GM19467 (cell line): ENCODE measurements around the gene ATF6B.
"Not testable (repeated sequence)": the region's sequence is repeated elsewhere in the genome, so short reads cannot be mapped to it uniquely, and the experiment has no call there.

ENCODE experiments used
- ATAC-seq: cut with Tn5 transposase; IDR thresholded peaks from one replicate; pipeline ENCODE4 v1.9.1; 2021; ENCODE audit warnings: mild to moderate bottlenecking, moderate library complexity; ENCODE audit not compliant: unreplicated experiment

Gene ATF6B

DNA sequence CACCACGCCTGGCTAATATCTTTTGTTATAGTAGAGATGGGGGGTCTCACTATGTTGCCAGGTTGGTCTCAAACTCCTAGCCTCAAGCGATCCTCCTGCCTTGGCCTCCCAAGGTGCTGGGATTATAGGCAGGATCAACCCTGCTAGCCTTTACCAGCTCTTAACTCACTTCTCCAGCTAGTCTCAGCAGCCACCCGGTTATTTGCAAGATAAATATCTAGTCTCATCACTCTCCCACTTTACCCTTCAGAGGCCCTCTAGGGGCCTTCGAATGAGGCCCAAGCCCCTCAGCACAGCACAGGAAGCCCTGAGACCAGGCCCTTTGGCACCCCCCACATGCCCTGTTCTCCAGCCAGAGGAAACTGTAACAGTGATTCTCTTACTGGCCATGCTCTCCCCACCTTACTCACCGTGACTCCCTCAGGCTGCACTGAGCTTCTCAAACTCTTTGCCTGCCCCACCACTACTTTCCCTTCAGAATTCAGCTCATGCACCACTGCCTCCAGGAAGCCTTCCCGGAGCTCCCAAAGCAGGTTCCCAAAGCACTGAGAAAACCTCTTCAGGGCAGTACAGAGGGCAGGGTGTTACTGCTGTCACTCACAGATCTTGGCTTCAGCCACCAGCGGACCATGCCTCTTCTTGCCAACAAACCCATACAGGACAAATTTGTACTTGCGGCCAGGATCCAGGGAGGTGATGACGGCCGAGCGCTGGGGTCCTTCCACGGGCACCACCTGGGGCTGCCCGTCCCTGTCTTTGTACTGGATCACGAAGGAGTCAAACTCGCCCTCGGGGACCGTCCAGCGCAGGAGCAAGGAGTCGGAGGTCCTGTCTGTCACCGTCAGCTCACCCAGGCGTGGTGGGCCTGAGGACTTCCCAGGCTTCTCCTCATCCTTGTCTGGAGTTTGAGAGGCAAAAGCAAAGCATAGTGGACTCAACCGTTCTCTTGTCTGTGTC, 44.0 kb downstream of the ATF6B start:
- no peak for ATAC-seq

DNA sequence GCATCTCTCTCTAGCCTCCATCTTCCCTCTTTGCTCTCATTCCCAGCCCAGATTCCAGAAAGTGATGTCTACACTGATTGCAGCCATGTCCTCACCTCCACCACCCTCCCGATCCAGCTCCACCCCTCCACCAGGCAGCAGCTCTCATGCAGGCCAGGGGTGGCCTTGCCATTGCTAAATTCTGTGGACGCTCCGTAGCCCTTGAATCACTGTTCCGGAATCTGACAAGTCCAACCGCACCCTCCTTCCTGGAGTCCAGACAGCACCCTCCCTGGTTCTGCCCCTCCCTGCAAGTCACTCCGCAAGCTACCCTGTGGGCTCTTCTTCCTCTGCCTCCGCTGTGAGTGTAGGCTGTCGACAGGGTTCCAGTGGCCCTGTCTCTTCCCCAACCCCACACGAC, 45.1 kb downstream of the ATF6B start:
- ATAC-seq, result no peak

DNA sequence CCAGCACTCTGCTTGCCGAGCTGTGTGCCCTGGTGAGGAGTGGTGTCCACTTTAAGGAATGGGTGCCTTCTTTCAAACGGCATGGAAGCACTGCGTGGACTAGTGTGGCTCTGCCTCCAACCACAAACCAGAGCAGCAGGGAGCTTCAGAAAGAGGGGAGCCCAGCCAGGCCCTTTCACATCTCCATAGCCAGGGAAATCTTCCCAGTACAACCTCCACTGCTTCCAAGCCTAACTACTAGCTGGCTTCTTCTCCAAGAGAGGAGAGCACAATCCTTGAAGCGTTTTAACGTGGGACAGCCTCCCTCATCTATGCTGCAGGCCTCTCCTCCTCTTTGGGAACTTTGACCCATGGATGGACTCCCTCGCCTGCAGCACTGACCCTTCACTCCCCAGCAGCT, 45.6 kb downstream of the ATF6B start:
- ATAC-seq, result no peak

DNA sequence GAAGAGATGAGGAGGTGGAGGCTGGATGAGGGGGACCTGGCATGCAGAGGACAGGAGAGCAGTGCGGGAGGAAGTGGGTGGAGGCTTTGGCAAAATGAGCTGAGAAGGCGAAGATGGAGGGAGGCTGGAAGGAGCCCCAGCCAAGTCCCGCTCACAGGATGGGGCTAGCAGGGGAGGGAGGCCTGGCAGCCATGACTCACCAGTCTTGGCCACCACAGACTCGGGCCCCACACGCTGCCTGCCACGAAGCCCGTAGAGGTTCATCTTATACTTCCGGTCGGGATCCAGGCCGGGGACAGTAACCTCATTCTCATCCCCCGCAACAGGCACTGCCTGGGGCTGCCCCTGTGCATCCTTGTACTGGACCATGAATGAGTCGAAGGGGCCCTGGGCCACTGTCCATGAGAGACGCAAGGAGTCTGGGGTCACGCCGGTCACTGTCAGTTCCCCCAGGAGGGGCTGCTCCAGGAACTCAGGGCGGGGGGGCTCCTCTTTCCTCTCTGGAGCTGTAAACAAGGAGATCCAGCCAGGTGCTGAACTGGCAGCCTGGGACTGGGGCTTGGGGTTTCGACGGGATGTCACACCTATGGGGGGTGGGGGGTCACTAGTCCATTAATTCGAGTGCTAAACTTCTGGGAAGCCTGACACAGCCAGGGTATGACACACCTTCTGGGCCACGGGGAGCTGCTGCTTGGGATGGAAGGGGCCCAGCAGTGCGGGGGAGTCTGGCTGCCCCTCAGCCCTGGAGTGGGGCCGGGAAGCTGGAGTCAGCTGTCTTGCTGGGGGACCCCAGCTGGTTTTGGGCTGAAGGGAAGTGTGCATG, 46.7 kb downstream of the ATF6B start:
- no peak for ATAC-seq

DNA sequence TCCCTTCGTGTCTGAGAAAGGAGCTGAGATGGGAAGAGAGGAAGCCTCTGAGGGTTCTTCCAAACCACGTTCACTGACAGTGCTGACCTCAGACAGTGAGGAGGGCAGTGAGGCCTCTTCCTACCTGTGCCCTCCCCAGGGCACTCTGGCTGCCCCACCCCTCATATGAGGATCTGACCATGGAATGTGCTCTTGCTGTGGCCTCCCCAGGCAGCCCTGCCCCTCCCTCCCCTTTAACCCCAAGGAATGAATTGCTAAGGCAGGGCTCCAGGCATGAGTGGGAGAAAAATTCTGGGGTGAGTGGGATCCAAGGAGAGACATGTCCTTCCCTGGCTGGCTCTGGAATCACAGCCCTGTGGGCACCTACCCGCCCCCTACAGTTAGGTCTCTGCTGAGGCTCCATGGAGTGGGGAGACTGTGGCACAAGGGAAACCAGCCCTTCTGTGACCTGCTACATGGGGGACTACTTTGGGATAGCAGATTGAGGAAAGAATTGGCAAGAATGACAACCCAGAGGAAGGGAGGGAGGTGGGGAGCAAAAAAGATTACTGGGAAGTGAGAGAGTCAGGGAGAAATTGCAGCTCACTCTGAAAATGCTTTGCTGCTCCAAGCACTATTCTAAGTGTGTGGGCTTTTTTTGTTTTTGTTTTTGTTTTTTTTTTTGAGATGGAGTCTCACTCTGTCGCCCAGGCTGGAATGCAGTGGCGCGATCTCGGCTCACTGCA, 48.3 kb downstream of the ATF6B start:
- no peak for ATAC-seq

DNA sequence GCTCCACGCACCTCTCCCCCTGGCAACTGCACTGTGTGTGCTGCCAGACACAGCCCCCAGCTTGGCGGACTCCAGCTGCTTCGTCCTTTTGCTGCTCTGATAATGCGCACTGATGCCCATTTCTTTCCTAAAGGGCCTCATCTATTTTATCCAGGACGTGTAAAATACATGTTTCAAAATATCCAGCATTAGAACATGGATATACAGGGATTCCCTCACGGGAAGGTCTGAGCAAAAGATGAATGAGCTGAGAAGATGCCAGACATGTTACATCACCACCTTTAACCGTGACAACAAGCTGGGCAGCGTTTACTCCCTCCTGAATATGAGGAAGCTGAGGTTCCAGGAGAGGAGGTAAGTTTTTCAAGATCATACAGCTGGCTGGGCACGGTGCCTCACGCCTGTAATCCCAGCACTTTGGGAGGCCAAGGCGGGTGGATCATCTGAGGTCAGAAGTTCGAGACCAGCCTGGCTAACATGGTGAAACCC, 51.7 kb downstream of the ATF6B start:
- ATAC-seq, result no peak

DNA sequence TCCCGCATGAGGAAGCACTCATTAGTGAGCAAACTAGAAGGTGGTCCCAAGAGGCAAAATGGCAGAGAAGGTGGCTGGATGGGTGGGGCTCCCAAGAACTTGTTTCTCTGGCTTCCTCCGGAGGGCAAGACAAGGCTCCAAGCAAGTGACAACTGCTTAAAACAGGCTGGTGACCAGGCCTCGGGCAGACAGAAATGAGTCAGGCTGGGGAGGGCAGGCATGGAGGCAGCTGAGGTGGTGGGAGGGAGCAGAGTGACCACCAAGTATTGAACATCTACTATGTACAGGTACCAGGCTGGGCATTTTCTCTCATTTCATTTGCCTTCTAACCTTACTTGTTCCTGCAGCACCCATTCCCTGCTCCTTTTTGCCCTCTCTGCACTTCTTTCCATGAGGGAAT, 52.3 kb downstream of the ATF6B start:
- no peak for ATAC-seq

DNA sequence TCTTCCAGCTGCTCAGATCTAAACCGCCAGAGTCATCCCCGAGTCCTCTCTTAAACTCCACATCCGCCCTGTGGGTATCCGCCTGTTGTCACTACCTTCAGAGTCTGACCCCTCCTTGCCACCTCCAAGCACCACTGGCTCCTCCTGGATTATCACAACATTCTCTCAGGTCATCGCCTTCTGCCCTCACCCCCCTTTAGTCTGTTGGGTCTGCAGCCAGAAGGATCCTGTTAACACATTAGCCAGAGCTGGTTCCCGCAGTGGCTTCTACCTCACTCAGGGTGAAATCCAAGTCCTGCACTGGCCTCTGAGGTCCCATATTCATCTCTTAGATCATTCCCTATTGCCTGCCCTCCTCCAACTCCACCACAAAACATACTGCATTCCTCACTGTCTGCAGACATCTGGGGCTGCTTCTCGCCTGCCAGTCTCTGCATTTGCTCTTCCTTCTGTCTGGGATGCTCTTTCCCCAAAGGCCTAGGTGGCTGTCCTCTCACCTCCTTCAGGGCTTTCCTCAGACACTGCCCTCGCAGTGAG, 53.0 kb downstream of the ATF6B start:
- ATAC-seq, result no peak

DNA sequence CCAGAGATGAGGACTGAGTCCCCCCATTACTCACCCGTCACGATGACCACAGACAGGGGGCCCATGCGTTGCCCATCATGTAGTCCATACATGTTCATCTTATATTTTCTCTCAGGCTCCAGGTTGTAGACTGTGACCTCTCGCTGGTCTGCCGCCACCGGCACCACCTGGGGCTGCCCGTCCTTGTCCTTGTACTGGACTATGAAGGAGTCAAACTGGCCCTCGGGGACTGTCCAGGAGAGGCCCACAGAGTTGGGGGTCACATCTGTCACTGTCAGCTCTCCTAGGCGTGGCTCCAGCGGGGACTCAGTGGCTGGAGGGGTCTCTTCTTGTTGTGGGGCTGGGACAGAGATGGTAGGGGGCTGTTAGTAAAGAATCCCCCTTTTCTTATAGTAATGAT, 54.4 kb downstream of the ATF6B start:
- no peak for ATAC-seq

DNA sequence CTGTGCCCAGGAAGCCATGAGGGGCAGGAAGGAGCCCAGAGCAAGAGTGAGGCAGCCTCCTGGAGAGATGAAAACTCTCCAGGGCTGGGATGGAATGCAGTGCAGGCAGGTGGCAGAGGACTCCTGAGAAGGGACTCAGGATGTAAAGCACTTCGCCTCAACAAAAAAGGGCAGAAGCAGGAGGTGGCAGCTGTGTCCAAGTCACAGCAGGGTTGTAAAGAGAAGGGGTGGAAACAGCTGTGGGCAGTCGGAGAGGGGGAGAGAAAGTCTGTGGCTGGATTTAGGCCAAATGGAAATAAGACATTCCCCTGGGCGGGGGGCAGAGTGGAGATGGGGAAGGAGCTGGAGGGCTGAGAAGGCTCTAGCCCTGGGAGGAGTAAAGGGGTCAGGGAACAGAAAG, 54.9 kb downstream of the ATF6B start:
- no peak for ATAC-seq

DNA sequence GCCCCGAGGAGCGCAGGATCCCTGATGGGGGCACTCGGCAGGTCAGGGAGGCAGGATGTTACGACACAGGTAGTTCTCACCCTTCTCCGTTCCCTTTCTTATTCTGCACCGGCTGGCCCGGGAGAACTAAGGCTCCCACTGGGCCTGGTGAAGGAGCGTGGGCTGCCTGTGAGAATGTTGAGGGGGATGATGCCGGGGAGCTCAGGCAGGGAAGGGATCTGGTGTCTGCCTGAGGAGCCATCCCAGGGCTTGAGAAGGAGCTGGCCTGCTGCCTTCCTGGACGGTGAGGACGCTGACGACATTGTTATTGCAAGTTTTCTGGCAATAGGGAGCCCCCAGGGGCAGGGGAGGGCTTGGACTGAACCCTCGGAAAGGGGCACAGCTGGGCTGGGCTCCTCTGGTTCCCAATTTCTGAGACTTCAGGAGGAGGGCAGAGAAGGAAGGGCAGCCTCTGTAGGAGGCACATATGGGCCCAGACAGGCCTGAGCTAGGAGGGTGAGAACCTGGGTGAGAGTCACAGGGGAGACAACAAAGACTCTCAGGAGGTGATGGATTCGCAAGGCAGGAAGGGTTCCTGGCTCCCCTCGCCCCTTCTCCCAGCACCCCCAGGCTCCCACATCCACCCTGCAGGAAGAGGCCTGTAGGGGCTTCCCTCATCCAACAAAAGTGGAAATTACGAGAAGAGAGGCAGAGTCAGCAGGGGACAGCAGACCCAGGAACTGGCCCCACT, 57.1 kb downstream of the ATF6B start:
- no peak for ATAC-seq

DNA sequence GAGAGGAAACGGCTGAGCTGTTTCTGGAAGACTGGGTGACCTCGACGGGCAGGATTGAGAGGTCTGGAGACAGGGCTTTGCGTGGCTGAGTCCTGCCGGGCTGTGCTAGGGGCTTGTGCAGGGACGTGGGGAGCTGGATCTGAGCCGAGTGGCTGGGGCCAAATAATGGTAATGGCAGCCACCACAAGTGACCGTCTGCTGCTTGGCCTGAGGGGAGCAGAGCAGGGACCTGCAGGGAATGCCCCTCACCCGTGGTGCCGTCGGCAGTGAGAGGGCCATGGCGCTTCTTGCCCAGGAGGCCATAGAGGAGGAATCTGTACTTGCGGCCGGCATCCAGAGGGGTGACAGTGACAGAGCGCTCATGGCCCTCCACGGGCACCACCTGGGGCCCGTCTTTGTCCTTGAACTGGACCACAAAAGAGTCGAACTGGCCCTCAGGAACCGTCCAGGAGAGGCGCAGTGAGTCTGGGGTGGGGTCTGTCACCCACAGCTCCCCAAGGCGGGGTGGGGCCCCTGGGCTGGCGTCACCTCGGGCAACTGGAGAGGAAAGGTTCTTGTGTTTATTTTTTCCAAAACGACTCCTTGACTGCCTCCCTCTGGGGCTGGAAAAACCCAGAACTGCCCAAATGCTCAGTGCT, 58.0 kb downstream of the ATF6B start:
- ATAC-seq, result no peak

DNA sequence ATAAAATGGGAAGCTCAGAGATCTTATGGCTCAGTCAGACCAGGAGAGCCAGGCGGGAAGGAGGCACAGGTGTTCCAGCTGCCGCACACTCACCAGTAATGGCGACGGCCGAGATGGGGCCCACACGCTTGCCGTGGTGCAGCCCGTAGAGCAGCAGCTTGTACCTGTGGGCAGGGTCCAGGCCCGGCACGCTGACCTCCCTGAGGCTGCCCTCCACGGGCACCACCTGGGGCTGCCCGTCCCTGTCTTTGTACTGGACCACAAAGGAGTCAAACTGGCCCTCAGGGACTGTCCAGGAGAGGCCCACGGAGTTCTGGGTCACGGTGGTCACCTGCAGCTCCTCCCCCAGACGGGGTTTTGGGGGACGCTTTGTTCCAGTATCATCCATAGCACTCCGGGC, 58.6 kb downstream of the ATF6B start:
- no peak for ATAC-seq

DNA sequence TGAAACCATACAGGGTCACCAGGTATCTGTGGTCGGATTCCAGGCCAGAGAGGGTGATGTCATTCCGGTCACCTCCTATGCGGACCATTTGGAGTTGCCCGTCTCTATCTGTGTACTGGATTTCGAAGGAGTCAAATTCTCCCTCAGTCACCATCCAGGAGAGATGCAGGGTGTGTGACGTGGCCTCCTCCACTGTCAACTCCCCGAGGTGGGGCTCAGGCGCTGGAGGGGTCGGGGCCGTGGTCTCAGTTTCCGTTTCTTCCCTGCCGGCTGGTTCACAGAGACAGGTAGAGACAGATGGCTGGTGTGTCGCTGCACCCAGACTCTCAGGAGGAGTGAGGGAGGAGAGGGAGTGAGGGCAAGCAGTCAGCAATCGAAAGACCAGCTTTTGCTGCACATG, 59.2 kb downstream of the ATF6B start:
- no peak for ATAC-seq

DNA sequence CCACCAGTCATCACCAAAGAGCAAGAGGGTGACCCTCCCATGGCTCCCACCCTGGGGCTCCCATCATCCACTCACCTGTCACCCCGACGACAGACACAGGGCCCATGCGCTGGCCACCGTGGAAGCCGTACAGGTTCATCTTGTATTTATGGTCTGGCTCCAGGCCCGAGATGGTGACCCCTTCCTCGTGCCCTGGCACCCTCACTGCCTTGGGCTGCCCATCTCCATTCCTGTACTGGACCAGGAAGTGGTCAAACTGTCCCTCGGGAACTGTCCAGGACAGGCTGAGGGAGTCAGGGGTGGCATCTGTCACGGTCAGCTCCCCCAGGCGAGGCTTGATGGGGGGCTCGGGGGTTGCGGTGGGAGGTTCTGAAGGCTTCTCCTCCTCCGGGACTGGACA, 59.7 kb downstream of the ATF6B start:
- not testable (repeated sequence) for ATAC-seq

DNA sequence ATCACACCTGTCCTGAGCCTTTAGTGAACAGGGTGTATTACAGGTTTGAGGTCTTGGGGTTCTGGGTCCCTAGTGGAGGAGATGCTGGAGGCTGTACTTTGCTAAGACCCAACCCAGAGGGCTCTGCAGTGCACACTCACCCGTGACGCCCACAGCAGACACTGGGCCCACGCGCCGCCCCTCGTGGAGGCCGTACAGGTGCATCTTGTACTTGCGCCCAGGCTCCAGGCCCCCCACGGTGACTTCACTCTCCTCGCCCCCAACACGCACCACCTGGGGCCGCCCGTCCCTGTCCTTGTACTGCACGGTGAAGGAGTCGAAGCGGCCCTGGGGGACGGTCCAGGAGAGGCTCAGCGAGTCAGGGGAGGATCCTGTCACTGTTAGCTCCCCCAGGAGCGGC, 60.5 kb downstream of the ATF6B start:
- ATAC-seq, result not testable (repeated sequence)
